ENCODE results near the gene CISH.
A peak's percentile ranks its signal among the peaks of the same experiment; 100 is the strongest.

Gene CISH

GRCh38 chr3:50572158-50572557 is 39.4 kb downstream of the CISH start:
- Histone ChIP-seq H3K4me3 (replicated peaks; ENCODE audit: insufficient read depth, low read length) (no peak overlapping the region), H3K27ac (replicated peaks) (no peak overlapping the region; the same call in 1 of the 2 replicates), H3K27me3 (ENCODE audit: insufficient read depth, poor library complexity, severe bottlenecking) (no peaks in the 10 kb centered on the region)
- peak; percentile 50 to 79 for DNase-seq (ENCODE audit: low read depth in 1 of 2, low spot score in 1 of 2)
- peak; percentile 23; the same call in 1 of the 2 replicates for TF ChIP-seq SPI1 (IDR thresholded peaks at IDR 0.05; ENCODE audit: borderline replicate concordance, low read depth)
- TF ChIP-seq CTCF (IDR thresholded peaks at IDR 0.05; ENCODE audit: insufficient read depth, low read length): peak; percentile 94
- TF ChIP-seq POLR2AphosphoS5 (IDR thresholded peaks at IDR 0.05; ENCODE audit: low read depth): no peak

- no peak overlapping the region for H3K27ac ChIP-seq (replicated peaks)
These were observed 40.1 kb downstream of the CISH start for GRCh38 chr3:50571486-50571885.

GRCh38 chr3:50570508-50571279 is 40.9 kb downstream of the CISH start:
- H3K4me3 ChIP-seq (replicated peaks; ENCODE audit: insufficient read depth, low read length): no peak overlapping the region

More at GRCh38 chr3:50571486-50571885, 40.1 kb downstream of the CISH start:
- DNase-seq (ENCODE audit: low read depth in 1 of 2, low spot score in 1 of 2): no peak
- TF ChIP-seq SPI1 (IDR thresholded peaks at IDR 0.05; ENCODE audit: borderline replicate concordance, low read depth) (no peak), GABPA (IDR thresholded peaks at IDR 0.05; ENCODE audit: low read depth) (no peak), CTCF (IDR thresholded peaks at IDR 0.05; ENCODE audit: insufficient read depth, low read length) (no peak), POLR2AphosphoS5 (IDR thresholded peaks at IDR 0.05; ENCODE audit: low read depth) (no peak), REST (IDR thresholded peaks at IDR 0.05; ENCODE audit: insufficient replicate concordance, low read depth) (no peak)
- Histone ChIP-seq H3K4me3 (replicated peaks; ENCODE audit: insufficient read depth, low read length) (no peak overlapping the region), H3K27me3 (ENCODE audit: insufficient read depth, poor library complexity, severe bottlenecking) (peaks cover 3% of the 10 kb centered on the region)

More at GRCh38 chr3:50570508-50571279, 40.9 kb downstream of the CISH start:
- Histone ChIP-seq H3K27me3 (ENCODE audit: insufficient read depth, poor library complexity, severe bottlenecking) (peaks cover 3% of the 10 kb centered on the region), H3K27ac (replicated peaks) (no peak overlapping the region)
- DNase-seq (ENCODE audit: low read depth in 1 of 2, low spot score in 1 of 2): no peak
- TF ChIP-seq REST (IDR thresholded peaks at IDR 0.05; ENCODE audit: insufficient replicate concordance, low read depth) (no peak), POLR2AphosphoS5 (IDR thresholded peaks at IDR 0.05; ENCODE audit: low read depth) (no peak), SPI1 (IDR thresholded peaks at IDR 0.05; ENCODE audit: borderline replicate concordance, low read depth) (no peak), CTCF (IDR thresholded peaks at IDR 0.05; ENCODE audit: insufficient read depth, low read length) (no peak), GABPA (IDR thresholded peaks at IDR 0.05; ENCODE audit: low read depth) (no peak)

Data from HL-60 (cell line).